K562 treated with DMSO at 1 percent for 48 hours (cell line): ENCODE measurements around the gene CD300E. TPM values are rescaled to one million over a fixed set of nuclear protein-coding genes. Genes with fewer than 3 reads are reported as not detected.

Experiments used
- total RNA-seq: library from RNA; unstranded; fragments of 300-600 nt; gene quantifications from 2 replicates; pipeline ENCODE4 v1.2.3, GENCODE V29; 2022; ENCODE audit warnings: low replicate concordance; ENCODE audit errors: extremely low read depth

CD300E gene, protein sequence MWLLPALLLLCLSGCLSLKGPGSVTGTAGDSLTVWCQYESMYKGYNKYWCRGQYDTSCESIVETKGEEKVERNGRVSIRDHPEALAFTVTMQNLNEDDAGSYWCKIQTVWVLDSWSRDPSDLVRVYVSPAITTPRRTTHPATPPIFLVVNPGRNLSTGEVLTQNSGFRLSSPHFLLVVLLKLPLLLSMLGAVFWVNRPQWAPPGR
- total RNA-seq, result not detected in 2 replicates

DNA sequence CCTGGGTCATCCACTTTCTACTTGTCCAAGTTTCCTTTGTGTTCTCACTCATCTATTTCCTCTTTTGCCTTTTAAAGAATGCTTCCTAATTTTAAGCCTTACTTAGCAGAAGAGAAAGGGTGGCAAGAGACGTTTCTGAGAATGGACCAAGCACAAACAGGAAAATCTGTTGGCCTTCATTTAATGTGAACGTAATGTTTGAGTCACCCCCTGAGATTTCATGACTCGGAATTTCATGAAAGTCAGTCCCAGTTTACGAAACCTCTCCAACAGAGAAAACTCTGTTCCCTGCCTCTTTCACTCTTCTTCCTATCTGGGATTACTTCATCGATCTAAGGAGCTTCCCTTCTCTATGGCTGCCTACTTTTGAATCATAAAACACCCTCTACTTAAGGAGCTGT, at the start of gene CD300E:
CD300E (minus strand) TSS at position 46 of the 401 bp plus-strand sequence. CDS start 117 bp downstream, outside the sequence.

DNA sequence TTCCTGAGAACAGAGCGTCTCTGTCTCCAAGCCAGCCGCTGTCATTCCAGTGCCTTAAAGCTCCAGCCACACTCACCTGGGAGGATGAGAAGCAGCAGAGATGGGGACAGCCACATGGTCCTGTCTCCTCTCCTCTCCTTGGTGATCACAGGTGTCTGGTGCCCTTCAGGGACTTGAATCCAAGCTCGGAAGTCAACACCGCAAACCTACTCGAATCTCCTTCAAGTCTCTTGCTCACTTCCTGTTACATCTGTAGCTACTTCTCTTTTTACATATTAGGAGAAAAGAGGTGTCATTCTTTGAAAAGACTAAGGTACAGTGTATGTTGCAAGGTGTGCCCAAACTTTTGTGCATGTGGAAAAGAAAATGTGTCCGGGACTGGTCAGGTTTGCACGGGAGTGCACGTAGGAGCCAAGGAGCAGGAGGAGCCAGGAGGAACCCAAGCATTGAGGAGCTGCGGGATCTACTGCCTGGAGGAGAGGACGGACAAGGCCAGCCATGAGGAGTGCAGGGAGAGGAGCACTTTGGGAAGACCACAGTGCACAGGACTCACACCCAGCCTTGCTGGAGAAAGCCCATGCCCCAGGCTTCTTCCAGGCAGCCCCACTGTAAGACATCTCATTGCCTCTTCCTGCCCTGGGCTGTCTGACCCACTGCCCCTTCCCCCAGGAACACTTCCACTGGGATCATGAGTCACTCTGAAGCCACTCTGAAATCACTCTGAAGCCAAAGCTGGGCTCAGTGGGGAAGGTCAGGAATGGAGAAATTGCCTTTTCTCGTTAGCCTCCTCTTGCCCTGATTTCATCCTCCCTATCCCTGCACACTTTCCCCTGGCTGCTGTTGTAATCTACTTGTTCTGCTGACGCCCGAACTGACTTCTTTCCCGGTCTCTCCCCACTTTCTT, 31.2 kb downstream of the CD300E start, which contains the start of gene CD300LD:
CD300LD (minus strand) TSS at position 197 of the 904 bp plus-strand sequence; CDS start at position 116, 81 bp downstream.

DNA sequence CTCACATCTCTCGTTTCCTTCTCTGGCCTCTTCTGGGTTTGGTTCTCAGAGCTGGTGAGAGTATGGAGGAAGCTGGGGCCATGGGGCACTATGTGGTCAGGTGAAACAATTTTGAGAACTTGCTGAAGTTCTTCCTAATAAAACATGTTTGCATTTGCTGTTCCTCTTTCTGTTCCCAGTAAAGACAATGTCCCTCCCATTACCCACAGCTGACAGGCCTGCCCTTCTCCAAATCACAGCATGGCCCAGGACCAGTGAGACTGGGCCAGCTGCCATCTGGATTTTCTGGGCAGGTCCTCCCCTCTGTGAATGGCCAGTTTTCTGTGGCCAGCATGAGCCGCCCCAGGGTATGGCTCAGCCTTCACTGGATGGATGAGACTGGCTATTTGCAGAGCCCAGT, 56.1 kb downstream of the CD300E start, which contains the start of gene CD300H:
CD300H (minus strand) TSS at position 113 of the 400 bp plus-strand sequence.

Other genes with a start within 250 kb of the CD300E start
- not detected in 2 replicates for gene GPRC5C, start 191.7 kb downstream of the CD300E start, total RNA-seq
- not detected in 2 replicates for gene CD300A, start 157.1 kb downstream of the CD300E start, total RNA-seq
- gene CD300LB, start 92.3 kb downstream of the CD300E start, total RNA-seq, result not detected in 2 replicates
- gene CD300C, start 77.6 kb downstream of the CD300E start, total RNA-seq, result not detected in 2 replicates
- gene CD300H, start 56.2 kb downstream of the CD300E start, total RNA-seq, result not detected in 2 replicates
- gene CD300LD, start 31.5 kb downstream of the CD300E start, total RNA-seq, result not detected in 2 replicates
- not detected in 2 replicates for gene CD300LF, start 89.2 kb upstream of the CD300E start, total RNA-seq
- gene RAB37, start 113.5 kb upstream of the CD300E start, total RNA-seq, result not detected in 2 replicates
- gene NHERF1, start 124.9 kb upstream of the CD300E start, total RNA-seq, result not detected in 2 replicates
- not detected in 2 replicates for gene NAT9, start 152.6 kb upstream of the CD300E start, total RNA-seq
- not detected in 2 replicates for gene GRIN2C, start 236.1 kb upstream of the CD300E start, total RNA-seq
- gene FDXR, start 249.3 kb upstream of the CD300E start, total RNA-seq, result not detected in 2 replicates